22Rv1 (cell line): ENCODE data around the gene CREB3L4.

Experiments
- ZFX ChIP-seq: fragments of 450-650 bp; IDR thresholded peaks from 2 replicates; pipeline ENCODE4 v1.6.1; 2017; ENCODE audit warnings: antibody characterized with exemption, borderline replicate concordance
- TF ChIP-seq, protein P1 (sequence below): fragments of 450-650 bp; IDR thresholded peaks from 2 replicates; pipeline ENCODE4 v1.5.1; 2017; ENCODE audit warnings: mild to moderate bottlenecking

DNA sequence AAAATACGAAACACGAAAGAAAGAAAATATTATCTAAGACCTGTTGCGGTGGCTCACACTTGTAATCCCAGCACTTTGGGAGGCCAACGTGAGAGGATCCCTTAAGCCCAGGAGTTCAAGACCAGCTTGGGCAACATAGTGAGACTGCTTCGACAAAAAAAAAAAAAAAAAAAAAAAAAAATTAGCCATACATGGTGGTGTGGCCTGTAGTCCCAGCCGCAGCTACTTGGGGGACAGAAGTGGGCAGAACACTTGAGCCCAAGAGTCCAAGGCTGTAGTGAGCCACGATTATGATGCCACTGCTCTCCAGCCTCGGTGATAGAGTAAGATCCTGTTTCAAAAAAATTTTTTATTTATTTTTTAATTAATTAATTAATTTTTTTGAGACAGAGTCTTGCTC lies 19.9 kb downstream of the CREB3L4 start:
- TF ChIP-seq, protein P1, sequence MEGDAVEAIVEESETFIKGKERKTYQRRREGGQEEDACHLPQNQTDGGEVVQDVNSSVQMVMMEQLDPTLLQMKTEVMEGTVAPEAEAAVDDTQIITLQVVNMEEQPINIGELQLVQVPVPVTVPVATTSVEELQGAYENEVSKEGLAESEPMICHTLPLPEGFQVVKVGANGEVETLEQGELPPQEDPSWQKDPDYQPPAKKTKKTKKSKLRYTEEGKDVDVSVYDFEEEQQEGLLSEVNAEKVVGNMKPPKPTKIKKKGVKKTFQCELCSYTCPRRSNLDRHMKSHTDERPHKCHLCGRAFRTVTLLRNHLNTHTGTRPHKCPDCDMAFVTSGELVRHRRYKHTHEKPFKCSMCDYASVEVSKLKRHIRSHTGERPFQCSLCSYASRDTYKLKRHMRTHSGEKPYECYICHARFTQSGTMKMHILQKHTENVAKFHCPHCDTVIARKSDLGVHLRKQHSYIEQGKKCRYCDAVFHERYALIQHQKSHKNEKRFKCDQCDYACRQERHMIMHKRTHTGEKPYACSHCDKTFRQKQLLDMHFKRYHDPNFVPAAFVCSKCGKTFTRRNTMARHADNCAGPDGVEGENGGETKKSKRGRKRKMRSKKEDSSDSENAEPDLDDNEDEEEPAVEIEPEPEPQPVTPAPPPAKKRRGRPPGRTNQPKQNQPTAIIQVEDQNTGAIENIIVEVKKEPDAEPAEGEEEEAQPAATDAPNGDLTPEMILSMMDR = no peak
- no peak for TF ChIP-seq ZFX
